K562 (cell line): Measurements from ENCODE around the gene GJB6. TPM values are rescaled to one million over a fixed set of nuclear protein-coding genes. Genes with fewer than 3 reads are reported as not detected.

Experiments
- ATAC-seq: fragments of 200-7000 bp; cut with Tn5 transposase; 3 replicates; pipeline ENCODE4 v1.9.1; 2020; ENCODE audit warnings: moderate library complexity
- BruUV-seq: library from RNA; stranded (reverse); fragments of 400-500 nt; replicated peaks from 2 replicates; lab custom pipeline; 2021; lab: Mats Ljungman, UMichigan
- CTCF ChIA-PET: fragments of 300-600 bp; formaldehyde crosslinking; extraction: SDS; loops from one replicate; lab custom pipeline; 2021; ENCODE audit warnings: low intra/inter-chr PET ratio; lab: Yijun Ruan, JAX
- POLR2A ChIA-PET: fragments of 300-600, 350-650 bp; sonication (Branson Sonifier 250); formaldehyde crosslinking; extraction: SDS; loops from one replicate; lab custom pipeline; 2021; ENCODE audit warnings: antibody characterized with exemption, inconsistent platforms; lab: Yijun Ruan, JAX
- DNase-seq, 4 experiments: peaks; one replicate each; pipeline versions ENCODE4 v3.0.0 to v3.0.0-alpha.2; 2011 to 2018; ENCODE audit warnings: low spot score in 3 of 4, mixed read lengths in 3 of 4; ENCODE audit errors: extremely low read depth in 1 of 4
- FAIRE-seq: peaks from 2 replicates; lab custom pipeline; 2011; peaks lifted over from hg19 to GRCh38; lab: Jason Lieb, UNC
- H2AFZ ChIP-seq: 2 replicates; pipeline ENCODE4 v1.6.0; 2011; ENCODE audit warnings: low read depth, low read length, control low read depth, inconsistent platforms
- H3K27ac ChIP-seq: fragments of 200-600 bp; 3 replicates; pipeline ENCODE4 v1.8.0; 2011; ENCODE audit warnings: low read depth, mild to moderate bottlenecking, control low read depth, inconsistent platforms, low read length, moderate library complexity, mixed read lengths; ENCODE audit errors: extremely low read depth
- H3K27me3 ChIP-seq, 2 experiments: fragments of 300-600 bp in 1 of 2; 2 replicates in 1 of 2; 3 replicates in 1 of 2; pipeline versions ENCODE4 v1.6.0 to v1.8.0; 2011; ENCODE audit warnings: inconsistent platforms in 2 of 2, low read length in 2 of 2, mild to moderate bottlenecking in 1 of 2, mixed read lengths in 1 of 2, moderate library complexity in 1 of 2; ENCODE audit not compliant: control insufficient read depth in 2 of 2, insufficient read depth in 2 of 2
- H3K36me3 ChIP-seq: fragments of 300-600 bp; 3 replicates; pipeline ENCODE4 v1.8.0; 2011; ENCODE audit warnings: mild to moderate bottlenecking, low read length, inconsistent platforms; ENCODE audit not compliant: control insufficient read depth, insufficient read depth
- H3K4me1 ChIP-seq, 2 experiments: fragments of 200-600 bp in 1 of 2; replicated peaks in 1 of 2; 2 replicates in 1 of 2; 3 replicates in 1 of 2; pipeline versions ENCODE4 v1.5.1 to v1.8.0; 2011; ENCODE audit warnings: inconsistent platforms in 2 of 2, low read length in 2 of 2, mild to moderate bottlenecking in 1 of 2, mixed read lengths in 1 of 2, moderate library complexity in 1 of 2; ENCODE audit not compliant: control insufficient read depth in 2 of 2, insufficient read depth in 2 of 2
- H3K4me2 ChIP-seq: 2 replicates; pipeline ENCODE4 v1.6.1; 2011; ENCODE audit warnings: low read length, control low read depth, inconsistent platforms, mixed read lengths; ENCODE audit not compliant: insufficient read depth
- H3K4me3 ChIP-seq: fragments of 200-600 bp; sonication (generic), shearing (Covaris generic); 2 replicates; pipeline ENCODE4 v1.5.1; 2016; ENCODE audit warnings: control low read depth, inconsistent platforms
- H3K79me2 ChIP-seq: fragments of 200-600 bp; 3 replicates; pipeline ENCODE4 v1.8.0; 2011; ENCODE audit warnings: low read length, inconsistent platforms; ENCODE audit not compliant: control insufficient read depth, insufficient read depth
- H3K9ac ChIP-seq, 2 experiments: 2 replicates each; pipeline versions ENCODE4 v1.6.0 to v1.6.1; 2011; ENCODE audit warnings: low read depth in 2 of 2, low read length in 2 of 2, control low read depth in 1 of 2, inconsistent platforms in 1 of 2, mild to moderate bottlenecking in 1 of 2, mixed read lengths in 1 of 2; ENCODE audit not compliant: insufficient read depth in 1 of 2
- H3K9me1 ChIP-seq: one replicate; pipeline ENCODE4 v1.6.0; 2011; ENCODE audit warnings: inconsistent platforms, mild to moderate bottlenecking, low read length, moderate library complexity; ENCODE audit not compliant: control insufficient read depth, insufficient read depth
- H3K9me3 ChIP-seq: replicated peaks from 2 replicates; pipeline ENCODE4 v1.5.1; 2011; ENCODE audit warnings: low read depth, low read length, inconsistent platforms; ENCODE audit not compliant: control insufficient read depth, insufficient read depth
- H4K20me1 ChIP-seq: replicated peaks from 2 replicates; pipeline ENCODE4 v1.6.1; 2011; ENCODE audit warnings: low read length, inconsistent platforms, mixed read lengths; ENCODE audit not compliant: control insufficient read depth, insufficient read depth
- CXXC5 ChIP-seq: fragments of 250-450 bp; sonication (Bioruptor Pico); IDR thresholded peaks from 2 replicates; pipeline ENCODE4 v1.8.0; 2022; ENCODE audit warnings: inconsistent platforms, mild to moderate bottlenecking, moderate library complexity
- FOXJ3 ChIP-seq: sonication (generic); formaldehyde crosslinking; IDR thresholded peaks from 2 replicates; pipeline ENCODE4 v1.4.0; 2020; ENCODE audit warnings: mild to moderate bottlenecking, missing genetic modification reagents
- HBP1 ChIP-seq: fragments of 450-650 bp; formaldehyde crosslinking; IDR thresholded peaks from 2 replicates; pipeline ENCODE4 v1.4.0; 2022; ENCODE audit warnings: missing genetic modification characterization
- HMBOX1 ChIP-seq: sonication (generic); IDR thresholded peaks from 2 replicates; pipeline ENCODE4 v1.6.1; 2016
- HNRNPK ChIP-seq: fragments of 200-400 bp; formaldehyde crosslinking; IDR thresholded peaks from one replicate; pipeline ENCODE4 v1.6.1; 2018; ENCODE audit warnings: mild to moderate bottlenecking, low read depth, low read length; ENCODE audit not compliant: poor library complexity, severe bottlenecking
- MTF1 ChIP-seq: fragments of 250-450 bp; sonication (Bioruptor Pico); IDR thresholded peaks from 2 replicates; pipeline ENCODE4 v1.9.0; 2021; ENCODE audit warnings: moderate library complexity, mild to moderate bottlenecking, inconsistent platforms, borderline replicate concordance
- NFATC3 ChIP-seq: fragments of 450-650 bp; IDR thresholded peaks from 2 replicates; pipeline ENCODE4 v1.6.1; 2017; ENCODE audit warnings: mild to moderate bottlenecking
- NR4A1 ChIP-seq, 2 experiments: fragments of 250-450 bp in 1 of 2; fragments of 450-650 bp in 1 of 2; sonication (Bioruptor Pico) in 1 of 2; IDR thresholded peaks; 2 replicates each; pipeline versions ENCODE4 v1.4.0 to v1.6.1; 2016 to 2020; ENCODE audit warnings: mild to moderate bottlenecking in 2 of 2, missing compliant biosample characterization in 1 of 2, missing genetic modification characterization in 1 of 2, moderate library complexity in 1 of 2
- POU5F1 ChIP-seq: fragments of 150-350 bp; IDR thresholded peaks from 2 replicates; pipeline ENCODE4 v1.6.1; 2014; ENCODE audit warnings: borderline replicate concordance, low read length, low read depth, mild to moderate bottlenecking; ENCODE audit not compliant: partially characterized antibody
- SNRNP70 ChIP-seq: fragments of 200-400 bp; formaldehyde crosslinking; optimal IDR thresholded peaks from 2 replicates; pipeline ENCODE3; 2017; ENCODE audit warnings: low read depth, low read length
- TCF15 ChIP-seq: fragments of 250-450 bp; sonication (Bioruptor Pico); IDR thresholded peaks from 2 replicates; pipeline ENCODE4 v1.8.0; 2022; ENCODE audit warnings: moderate library complexity, mild to moderate bottlenecking, inconsistent platforms
- ZBTB5 ChIP-seq: fragments of 450-650 bp; IDR thresholded peaks from 2 replicates; pipeline ENCODE4 v1.6.1; 2017; ENCODE audit warnings: antibody characterized with exemption
- ZFP91 ChIP-seq: sonication (generic); formaldehyde crosslinking; IDR thresholded peaks from 2 replicates; pipeline ENCODE4 v1.8.0; 2022; ENCODE audit warnings: mild to moderate bottlenecking, missing genetic modification reagents
- ZNF121 ChIP-seq: sonication (generic); formaldehyde crosslinking; conservative IDR thresholded peaks from 2 replicates; pipeline ENCODE4 v1.8.0; 2022; ENCODE audit warnings: missing genetic modification reagents
- ZNF436 ChIP-seq: fragments of 250-450, 450-650 bp; sonication (Bioruptor Pico); formaldehyde crosslinking; IDR thresholded peaks from 2 replicates; pipeline ENCODE4 v1.7.0; 2020; ENCODE audit warnings: mild to moderate bottlenecking
- ZNF785 ChIP-seq: fragments of 250-450 bp; sonication (Bioruptor Pico); IDR thresholded peaks from 2 replicates; pipeline ENCODE4 v1.4.0; 2020; ENCODE audit warnings: mild to moderate bottlenecking
- WGBS: fragments of 100-300 bp; shearing (Covaris generic); methylation state at CpG from one replicate; pipeline ENCODE4 v1.1.6; 2016; ENCODE audit warnings: low coverage, mixed read lengths; ENCODE audit not compliant: insufficient coverage; ENCODE audit errors: missing lambda C conversion rate; 5-methylcytosine and 5-hydroxymethylcytosine counted together
- in situ Hi-C: fragments of 300-500 bp; cut with MboI; formaldehyde crosslinking; loops from 4 replicates; pipeline ENCODE4 v1.15.0; 2018; ENCODE audit warnings: inconsistent platforms, mixed read lengths
- intact Hi-C: fragments of 100-400 bp; cut with micrococcal nuclease; formaldehyde crosslinking; loops from 2 replicates; pipeline ENCODE4 v1.14.2; 2022
- polyA plus RNA-seq, 8 experiments: library from polyadenylated mRNA; depleted of rRNA in 4 of 8; stranded (reverse) in 5 of 8; unstranded in 3 of 8; fragments of >200 nt; fragmentation: Nextera tagmentation in 2 of 8; fragmentation: Illumina TruSeq in 1 of 8; extraction: Ambion mirVana in 2 of 8; extraction: Trizol in 1 of 8; gene quantifications; 2 replicates each; pipeline versions ENCODE4 v1.2.1 to v1.2.3, GENCODE V29; 2011 to 2014; ENCODE audit warnings: inconsistent platforms in 1 of 8, missing spikeins in 1 of 8
- total RNA-seq, 7 experiments: library from RNA; depleted of rRNA in 6 of 7; stranded (reverse); fragments of >200 nt in 6 of 7; fragmentation: Illumina TruSeq in 2 of 7; extraction: Trizol in 2 of 7; gene quantifications; 2 replicates each; pipeline versions ENCODE4 v1.2.1 to v1.2.3, GENCODE V29; 2011 to 2021; ENCODE audit warnings: low replicate concordance in 1 of 7

GJB6 gene
- total and polyA plus RNA-seq, 9 of the 15 experiments (the other 6 are each of a cell fraction or from before 2014, with no cell fraction given), result not detected

- no peak for DNase-seq
- no peaks in the 10 kb centered on the region for H3K79me2 ChIP-seq
- no TSS peak for BruUV-seq
- no peaks in the 10 kb centered on the region for H3K9me3 ChIP-seq
- H3K27me3 ChIP-seq, result peaks cover 0 to 24% of the 10 kb centered on the region in 2 experiments; a peak in 2 of 5 replicates
- H3K4me2 ChIP-seq, result no peak overlapping the region
- intact Hi-C loops (no loop called here), in situ Hi-C loops (no loop called here)
- H3K4me1 ChIP-seq, result no peaks in the 10 kb centered on the region; a peak in 1 of 5 replicates
- ChIA-PET POLR2A (no interaction called here), CTCF (no interaction called here)
- no peaks in the 10 kb centered on the region; the same call in 1 of the 2 replicates for H4K20me1 ChIP-seq
- no peak overlapping the region for H3K27ac ChIP-seq
- FAIRE-seq, result no peak
- H3K9ac ChIP-seq, result no peak overlapping the region
- WGBS, result 0% methylated on average over 2 of the region's 2 CpGs
- ATAC-seq, result no peak
- no peak overlapping the region for H2AFZ ChIP-seq
- no peak overlapping the region for H3K4me3 ChIP-seq
- no peaks in the 10 kb centered on the region for H3K36me3 ChIP-seq
- no peaks in the 10 kb centered on the region for H3K9me1 ChIP-seq
- no peak for TF ChIP-seq NR4A1 (CRISPR knock-in tag; IDR thresholded peaks at IDR 0.05)
- no peak for TF ChIP-seq NR4A1 (tag; IDR thresholded peaks at IDR 0.05)
- no peak for TF ChIP-seq ZNF121 (CRISPR knock-in tag)
- no peak for TF ChIP-seq NFATC3
- no peak for TF ChIP-seq ZNF785 (CRISPR knock-in tag)
- no peak for TF ChIP-seq HBP1
- TF ChIP-seq ZNF436 (CRISPR knock-in tag), result no peak
- TF ChIP-seq ZFP91 (CRISPR knock-in tag), result no peak
- TF ChIP-seq HNRNPK, result no peak
- no peak for TF ChIP-seq POU5F1
- TF ChIP-seq FOXJ3 (CRISPR knock-in tag), result no peak
- TF ChIP-seq SNRNP70, result no peak
- no peak for TF ChIP-seq MTF1
- no peak for TF ChIP-seq CXXC5 (CRISPR knock-in tag)
- TF ChIP-seq ZBTB5, result no peak
- no peak for TF ChIP-seq HMBOX1
- no peak for TF ChIP-seq TCF15
Measured at GRCh38 chr13:20241593-20241992, 9.5 kb upstream of the GJB6 start.
